ENCODE measurements around the gene ITPKA.

Gene ITPKA

GRCh38 chr15:41506796-41507341 lies 13.2 kb downstream of the ITPKA start:
- TF ChIP-seq CTCF (IDR thresholded peaks at IDR 0.05; ENCODE audit: insufficient read depth, low read length) (no peak), SPI1 (IDR thresholded peaks at IDR 0.05; ENCODE audit: borderline replicate concordance, low read depth) (no peak), REST (IDR thresholded peaks at IDR 0.05; ENCODE audit: insufficient replicate concordance, low read depth) (no peak), GABPA (IDR thresholded peaks at IDR 0.05; ENCODE audit: low read depth) (no peak), POLR2AphosphoS5 (IDR thresholded peaks at IDR 0.05; ENCODE audit: low read depth) (no peak)
- DNase-seq (ENCODE audit: low read depth in 1 of 2, low spot score in 1 of 2), result peak in 1 of 2 experiments; percentile 31
- Histone ChIP-seq H3K4me3 (replicated peaks; ENCODE audit: insufficient read depth, low read length) (no peak overlapping the region), H3K27me3 (ENCODE audit: insufficient read depth, poor library complexity, severe bottlenecking) (peaks cover 14% of the 10 kb centered on the region), H3K27ac (replicated peaks) (no peak overlapping the region)

GRCh38 chr15:41507820-41508290 lies 14.2 kb downstream of the ITPKA start:
- DNase-seq (ENCODE audit: low read depth in 1 of 2, low spot score in 1 of 2), result no peak
- Histone ChIP-seq H3K4me3 (replicated peaks; ENCODE audit: insufficient read depth, low read length) (no peak overlapping the region), H3K27ac (replicated peaks) (no peak overlapping the region), H3K27me3 (ENCODE audit: insufficient read depth, poor library complexity, severe bottlenecking) (peaks cover 14% of the 10 kb centered on the region)
- TF ChIP-seq SPI1 (IDR thresholded peaks at IDR 0.05; ENCODE audit: borderline replicate concordance, low read depth) (no peak), POLR2AphosphoS5 (IDR thresholded peaks at IDR 0.05; ENCODE audit: low read depth) (no peak), CTCF (IDR thresholded peaks at IDR 0.05; ENCODE audit: insufficient read depth, low read length) (no peak), GABPA (IDR thresholded peaks at IDR 0.05; ENCODE audit: low read depth) (no peak), REST (IDR thresholded peaks at IDR 0.05; ENCODE audit: insufficient replicate concordance, low read depth) (no peak)

- H3K27ac ChIP-seq (replicated peaks), result no peak overlapping the region
- TF ChIP-seq GABPA (IDR thresholded peaks at IDR 0.05; ENCODE audit: low read depth) (no peak), SPI1 (IDR thresholded peaks at IDR 0.05; ENCODE audit: borderline replicate concordance, low read depth) (no peak), CTCF (IDR thresholded peaks at IDR 0.05; ENCODE audit: insufficient read depth, low read length) (no peak), POLR2AphosphoS5 (IDR thresholded peaks at IDR 0.05; ENCODE audit: low read depth) (no peak), REST (IDR thresholded peaks at IDR 0.05; ENCODE audit: insufficient replicate concordance, low read depth) (no peak)
- no peak for DNase-seq (ENCODE audit: low read depth in 1 of 2, low spot score in 1 of 2)
- H3K27me3 ChIP-seq (ENCODE audit: insufficient read depth, poor library complexity, severe bottlenecking), result peaks cover 16% of the 10 kb centered on the region
- H3K4me3 ChIP-seq (replicated peaks; ENCODE audit: insufficient read depth, low read length), result no peak overlapping the region
Observed at GRCh38 chr15:41510728-41511127, 17.1 kb downstream of the ITPKA start.
